B cell (primary cell): ENCODE data around the gene PANK4. TPM values are rescaled to one million over a fixed set of nuclear protein-coding genes. Genes with fewer than 3 reads are reported as not detected.

Experiments
- ATAC-seq: fragments of 200-7000 bp; cut with Tn5 transposase; one replicate; pipeline ENCODE4 v1.10.0; 2021; ENCODE audit warnings: low read depth, mild to moderate bottlenecking, moderate number of reproducible peaks, moderate library complexity
- CTCF ChIA-PET: fragments of 350-600 bp; sonication (Branson Sonifier 250); formaldehyde crosslinking; loops from one replicate; lab custom pipeline; 2021; ENCODE audit warnings: antibody characterized with exemption, inconsistent platforms; lab: Charles Lee
- POLR2A ChIA-PET: fragments of 350-600 bp; sonication (Branson Sonifier 250); formaldehyde crosslinking; loops from one replicate; lab custom pipeline; 2021; ENCODE audit warnings: antibody characterized with exemption; lab: Charles Lee
- DNase-seq: peaks from one replicate; pipeline ENCODE4 v3.0.0; 2013
- H2AFZ ChIP-seq: 2 replicates; pipeline ENCODE4 v1.6.1; 2012; ENCODE audit warnings: mild to moderate bottlenecking, low read depth, low read length; ENCODE audit not compliant: insufficient read depth, poor library complexity, severe bottlenecking
- H3K27ac ChIP-seq, 2 donors: 1 replicate in 1 of 2; 2 replicates in 1 of 2; pipeline ENCODE4 v1.5.1; 2012 to 2013; ENCODE audit warnings: low read length in 2 of 2, mild to moderate bottlenecking in 2 of 2, moderate library complexity in 1 of 2
- H3K27me3 ChIP-seq, 4 experiments: fragments of 200-600 bp in 1 of 4; sonication (generic) in 1 of 4; replicated peaks in 1 of 4; 1 replicate in 2 of 4; 2 replicates in 2 of 4; pipeline versions ENCODE4 v1.6.1 to v1.7.0; 2013 to 2016; ENCODE audit warnings: low read length in 3 of 4, mild to moderate bottlenecking in 2 of 4, mixed read lengths in 1 of 4, moderate library complexity in 1 of 4; ENCODE audit not compliant: insufficient read depth in 4 of 4, control insufficient read depth in 3 of 4; ENCODE audit errors: control extremely low read depth in 1 of 4
- H3K36me3 ChIP-seq, 2 experiments: replicated peaks in 1 of 2; 1 replicate in 1 of 2; 2 replicates in 1 of 2; pipeline versions ENCODE4 v1.6.1 to v1.7.1; 2013; ENCODE audit warnings: low read length in 1 of 2; ENCODE audit not compliant: insufficient read depth in 2 of 2, control insufficient read depth in 1 of 2; ENCODE audit errors: control extremely low read depth in 1 of 2, extremely low read depth in 1 of 2
- H3K4me1 ChIP-seq, 2 donors: fragments of 200-600 bp in 1 of 2; sonication (generic) in 1 of 2; 1 replicate in 1 of 2; 2 replicates in 1 of 2; pipeline versions ENCODE4 v1.5.1 to v1.6.1; 2013 to 2017; ENCODE audit warnings: low read length in 2 of 2; ENCODE audit not compliant: control insufficient read depth in 2 of 2, insufficient read depth in 2 of 2
- H3K4me2 ChIP-seq: replicated peaks from 2 replicates; pipeline ENCODE3; 2012; ENCODE audit warnings: mild to moderate bottlenecking, low read depth, low read length; ENCODE audit not compliant: poor library complexity, severe bottlenecking
- H3K4me3 ChIP-seq, 5 experiments: fragments of 200-600 bp in 1 of 5; sonication (generic) in 1 of 5; 1 replicate in 3 of 5; 2 replicates in 2 of 5; pipeline versions ENCODE4 v1.5.1 to v1.7.0; 2011 to 2016; ENCODE audit warnings: low read length in 4 of 5, mild to moderate bottlenecking in 4 of 5, low read depth in 2 of 5, control low read depth in 1 of 5, moderate library complexity in 1 of 5; ENCODE audit not compliant: insufficient read depth in 1 of 5; ENCODE audit errors: control extremely low read depth in 1 of 5, extremely low read depth in 1 of 5
- H3K79me2 ChIP-seq: fragments of 200-600 bp; sonication (generic); one replicate; pipeline ENCODE4 v1.6.0; 2016; ENCODE audit warnings: low read length; ENCODE audit not compliant: control insufficient read depth, insufficient read depth
- H3K9ac ChIP-seq: fragments of 200-600 bp; sonication (generic); 2 replicates; pipeline ENCODE4 v1.6.1; 2017; ENCODE audit warnings: mild to moderate bottlenecking, low read length, moderate library complexity
- H3K9me3 ChIP-seq, 3 donors: one replicate each; pipeline versions ENCODE4 v1.6.1 to v1.7.1; 2013; ENCODE audit warnings: low read length in 2 of 3; ENCODE audit not compliant: control insufficient read depth in 2 of 3, insufficient read depth in 1 of 3; ENCODE audit errors: control extremely low read depth in 1 of 3
- H4K20me1 ChIP-seq: 2 replicates; pipeline ENCODE4 v1.6.0; 2012; ENCODE audit warnings: mild to moderate bottlenecking, low read length; ENCODE audit not compliant: insufficient read depth, control insufficient read depth, poor library complexity, severe bottlenecking
- H3K27ac Mint-ChIP-seq: one replicate; pipeline ENCODE4 v1.8.0; 2021; ENCODE audit warnings: mixed read lengths
- H3K27me3 Mint-ChIP-seq: one replicate; pipeline ENCODE4 v1.8.0; 2021; ENCODE audit warnings: mixed read lengths
- H3K4me1 Mint-ChIP-seq: one replicate; pipeline ENCODE4 v1.8.0; 2021; ENCODE audit warnings: mixed read lengths
- H3K4me3 Mint-ChIP-seq: one replicate; pipeline ENCODE4 v1.8.0; 2021; ENCODE audit warnings: mixed read lengths
- H3K9me3 Mint-ChIP-seq: one replicate; pipeline ENCODE4 v1.8.0; 2022; ENCODE audit warnings: mixed read lengths; ENCODE audit not compliant: insufficient read depth
- EZH2 ChIP-seq: IDR thresholded peaks from 2 replicates; pipeline ENCODE4 v1.6.1; 2012; ENCODE audit warnings: borderline replicate concordance, low read depth, mild to moderate bottlenecking, moderate library complexity, low read length; ENCODE audit not compliant: insufficient read depth, poor library complexity, severe bottlenecking
- WGBS: methylation state at CpG from one replicate; pipeline ENCODE4 v1.1.5; 2013; ENCODE audit warnings: missing lambda C conversion rate; ENCODE audit not compliant: insufficient coverage; 5-methylcytosine and 5-hydroxymethylcytosine counted together
- intact Hi-C: fragments of 100-400 bp; cut with micrococcal nuclease; formaldehyde crosslinking; loops from one replicate; pipeline ENCODE4 v1.10.0; 2022
- polyA plus RNA-seq: library from polyadenylated mRNA; depleted of rRNA; stranded (reverse); fragments of >200 nt; gene quantifications from 2 replicates; pipeline ENCODE4 v1.2.3, GENCODE V29; 2012
- total RNA-seq, 2 donors: library from RNA; stranded (reverse); fragments of 120-200 nt in 1 of 2; gene quantifications; 1 replicate in 1 of 2; 2 replicates in 1 of 2; pipeline versions ENCODE4 v1.2.3 to v1.2.4, GENCODE V29; 2013 to 2022
- TF ChIP-seq, protein P1 (sequence below): fragments of 200-600 bp; IDR thresholded peaks from one replicate; pipeline ENCODE4 v1.8.0; 2022; ENCODE audit warnings: antibody characterized with exemption, mild to moderate bottlenecking

The PANK4 gene
- total and polyA plus RNA-seq, 2 donors (not counting 1 experiment from before 2014, with no cell fraction given), result 38.0 to 80.5 TPM

DNA sequence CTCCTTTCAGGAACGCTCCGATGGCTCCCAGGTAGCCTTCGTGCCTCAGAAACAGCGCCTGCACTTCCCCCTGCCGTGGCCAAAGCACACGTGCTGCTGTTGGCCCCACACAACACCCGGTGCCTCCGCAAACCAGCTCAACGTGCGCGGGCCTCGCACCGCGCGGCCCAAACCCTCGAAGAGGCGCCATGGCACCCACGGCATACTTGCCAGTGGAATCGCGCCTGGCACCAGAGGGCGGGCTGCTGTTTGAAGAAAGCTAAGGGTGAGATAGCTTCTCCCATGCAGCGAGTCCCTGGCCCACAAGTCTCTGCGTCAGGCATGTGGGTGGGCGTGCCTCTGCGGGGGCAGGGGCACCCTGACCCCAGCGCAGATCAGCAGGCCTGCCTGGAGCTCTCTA is 7.9 kb downstream of the PANK4 start:
- DNase-seq (no peak), ATAC-seq (no peak)
- Mint-ChIP-seq H3K4me1 (peaks cover 7% of the 10 kb centered on the region), H3K4me3 (no peak overlapping the region), H3K27me3 (no peaks in the 10 kb centered on the region), H3K9me3 (no peaks in the 10 kb centered on the region), H3K27ac (no peak overlapping the region)
- Histone ChIP-seq H3K79me2 (peaks cover 54% of the 10 kb centered on the region), H3K9ac (no peak overlapping the region), H3K27me3 (no peaks in the 10 kb centered on the region), H3K4me3 (no peak overlapping the region), H3K27ac (no peak overlapping the region), H2AFZ (no peak overlapping the region), H3K36me3 (peaks cover 0 to 70% of the 10 kb centered on the region in 2 experiments), H3K9me3 (no peaks in the 10 kb centered on the region), H4K20me1 (peaks cover 87% of the 10 kb centered on the region), H3K4me2 (no peak overlapping the region), H3K4me1 (no peaks in the 10 kb centered on the region)
- WGBS, result 98% methylated on average over 26 of the region's 26 CpGs
- intact Hi-C loops, result no loop called here
- POLR2A ChIA-PET, result no interaction called here
- CTCF ChIA-PET, result no interaction called here
- TF ChIP-seq, protein P1, sequence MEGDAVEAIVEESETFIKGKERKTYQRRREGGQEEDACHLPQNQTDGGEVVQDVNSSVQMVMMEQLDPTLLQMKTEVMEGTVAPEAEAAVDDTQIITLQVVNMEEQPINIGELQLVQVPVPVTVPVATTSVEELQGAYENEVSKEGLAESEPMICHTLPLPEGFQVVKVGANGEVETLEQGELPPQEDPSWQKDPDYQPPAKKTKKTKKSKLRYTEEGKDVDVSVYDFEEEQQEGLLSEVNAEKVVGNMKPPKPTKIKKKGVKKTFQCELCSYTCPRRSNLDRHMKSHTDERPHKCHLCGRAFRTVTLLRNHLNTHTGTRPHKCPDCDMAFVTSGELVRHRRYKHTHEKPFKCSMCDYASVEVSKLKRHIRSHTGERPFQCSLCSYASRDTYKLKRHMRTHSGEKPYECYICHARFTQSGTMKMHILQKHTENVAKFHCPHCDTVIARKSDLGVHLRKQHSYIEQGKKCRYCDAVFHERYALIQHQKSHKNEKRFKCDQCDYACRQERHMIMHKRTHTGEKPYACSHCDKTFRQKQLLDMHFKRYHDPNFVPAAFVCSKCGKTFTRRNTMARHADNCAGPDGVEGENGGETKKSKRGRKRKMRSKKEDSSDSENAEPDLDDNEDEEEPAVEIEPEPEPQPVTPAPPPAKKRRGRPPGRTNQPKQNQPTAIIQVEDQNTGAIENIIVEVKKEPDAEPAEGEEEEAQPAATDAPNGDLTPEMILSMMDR, result no peak
- no peak for TF ChIP-seq EZH2

DNA sequence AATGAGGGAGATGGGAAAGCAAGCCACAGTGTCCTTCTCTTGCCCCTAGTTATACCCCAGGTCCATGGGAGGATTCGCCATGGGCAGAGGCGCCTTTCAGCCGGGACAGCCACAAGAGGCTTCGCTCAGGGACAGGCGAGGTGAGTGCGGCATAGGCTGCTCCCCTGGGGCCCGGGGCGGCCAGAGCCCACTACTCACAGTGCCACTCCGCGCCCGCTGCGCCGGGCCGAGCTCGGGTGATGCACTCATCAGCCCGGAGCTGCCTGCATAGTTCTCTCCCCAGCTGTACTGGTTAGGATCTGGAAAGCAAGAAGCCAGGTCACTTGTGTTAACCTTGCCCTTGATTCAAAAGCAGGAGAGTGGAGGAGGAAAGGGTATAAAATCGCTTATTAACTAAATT is 8.4 kb downstream of the PANK4 start:
- H3K27ac Mint-ChIP-seq, result no peak overlapping the region
- peaks cover 83% of the 10 kb centered on the region for H4K20me1 ChIP-seq
- ATAC-seq (no peak), DNase-seq (no peak)
- no peak overlapping the region for H3K4me2 ChIP-seq
- no peak for TF ChIP-seq EZH2
- TF ChIP-seq, protein P1, result no peak
- no peak overlapping the region for H3K9ac ChIP-seq
- no peaks in the 10 kb centered on the region for H3K27me3 ChIP-seq
- no peaks in the 10 kb centered on the region for H3K9me3 Mint-ChIP-seq
- H3K4me1 Mint-ChIP-seq, result peaks cover 3% of the 10 kb centered on the region
- H3K27ac ChIP-seq, result no peak overlapping the region
- peaks cover 0 to 75% of the 10 kb centered on the region in 2 experiments for H3K36me3 ChIP-seq
- no peaks in the 10 kb centered on the region for H3K4me1 ChIP-seq
- no peak overlapping the region for H3K4me3 ChIP-seq
- peaks cover 49% of the 10 kb centered on the region for H3K79me2 ChIP-seq
- no peak overlapping the region for H3K4me3 Mint-ChIP-seq
- no peaks in the 10 kb centered on the region for H3K27me3 Mint-ChIP-seq
- POLR2A ChIA-PET, result no interaction called here
- 91% methylated on average over 15 of the region's 17 CpGs for WGBS
- CTCF ChIA-PET, result no interaction called here
- H3K9me3 ChIP-seq, result no peaks in the 10 kb centered on the region
- intact Hi-C loops, result no loop called here
- H2AFZ ChIP-seq, result no peak overlapping the region
